GM23338 (cell line): ENCODE measurements around the gene WNT11. TPM values are rescaled to one million over a fixed set of nuclear protein-coding genes. Genes with fewer than 3 reads are reported as not detected.

Experiments
- ATAC-seq: fragments of 200-7000 bp; cut with Tn5 transposase; 3 replicates; pipeline ENCODE4 v1.9.1; 2020
- DNase-seq: peaks from one replicate; pipeline ENCODE4 v3.0.0-alpha.2; 2015; ENCODE audit warnings: low spot score
- H2AFZ ChIP-seq: fragments of 200-600 bp; sonication (generic); 2 replicates; pipeline ENCODE4 v1.8.0; 2016; ENCODE audit warnings: antibody characterized with exemption, mild to moderate bottlenecking, moderate library complexity
- H3F3A ChIP-seq: fragments of 200-600 bp; sonication (generic); replicated peaks from 2 replicates; pipeline ENCODE4 v1.8.0; 2017; ENCODE audit warnings: antibody characterized with exemption, mixed run types, low read depth
- H3K27ac ChIP-seq: fragments of 200-600 bp; sonication (generic); 2 replicates; pipeline ENCODE4 v1.6.1; 2016; ENCODE audit warnings: low read depth
- H3K27me3 ChIP-seq: fragments of 200-600 bp; sonication (generic); 2 replicates; pipeline ENCODE4 v1.8.0; 2016; ENCODE audit warnings: mild to moderate bottlenecking, mixed run types, moderate library complexity; ENCODE audit not compliant: insufficient read depth
- H3K36me3 ChIP-seq: fragments of 200-600 bp; sonication (generic); 2 replicates; pipeline ENCODE4 v1.8.0; 2016; ENCODE audit warnings: mild to moderate bottlenecking; ENCODE audit not compliant: insufficient read depth
- H3K4me1 ChIP-seq: fragments of 200-600 bp; sonication (generic); 2 replicates; pipeline ENCODE4 v1.8.0; 2016; ENCODE audit warnings: mild to moderate bottlenecking, moderate library complexity; ENCODE audit not compliant: insufficient read depth
- H3K4me2 ChIP-seq: fragments of 200-600 bp; sonication (generic); 2 replicates; pipeline ENCODE4 v1.7.1; 2017; ENCODE audit warnings: mixed run types
- H3K4me3 ChIP-seq: fragments of 200-600 bp; sonication (generic); 2 replicates; pipeline ENCODE4 v1.6.1; 2016; ENCODE audit warnings: mixed run types
- H3K79me2 ChIP-seq: fragments of 200-600 bp; sonication (generic); replicated peaks from 2 replicates; pipeline ENCODE4 v1.8.0; 2017; ENCODE audit warnings: mild to moderate bottlenecking; ENCODE audit not compliant: insufficient read depth
- H3K9me2 ChIP-seq: fragments of 200-600 bp; sonication (generic); 2 replicates; pipeline ENCODE4 v1.8.0; 2017; ENCODE audit not compliant: insufficient read depth
- H4K20me1 ChIP-seq: fragments of 200-600 bp; sonication (generic); replicated peaks from 2 replicates; pipeline ENCODE4 v1.8.0; 2017; ENCODE audit warnings: mild to moderate bottlenecking; ENCODE audit not compliant: insufficient read depth
- H3K27ac Mint-ChIP-seq: 2 replicates; pipeline ENCODE4 v1.8.0; 2020; ENCODE audit warnings: inconsistent platforms, mild to moderate bottlenecking, moderate library complexity, mixed read lengths
- H3K27me3 Mint-ChIP-seq: 3 replicates; pipeline ENCODE4 v1.8.0; 2022; ENCODE audit warnings: low read depth, mild to moderate bottlenecking, moderate library complexity, mixed read lengths, inconsistent platforms; ENCODE audit not compliant: insufficient read depth, poor library complexity
- H3K36me3 Mint-ChIP-seq: 3 replicates; pipeline ENCODE4 v1.8.0; 2021; ENCODE audit warnings: low read depth, mild to moderate bottlenecking, inconsistent platforms, moderate library complexity, mixed read lengths
- H3K4me1 Mint-ChIP-seq: 3 replicates; pipeline ENCODE4 v1.8.0; 2020; ENCODE audit warnings: mild to moderate bottlenecking, inconsistent platforms, mixed read lengths
- H3K4me3 Mint-ChIP-seq: 3 replicates; pipeline ENCODE4 v1.8.0; 2021; ENCODE audit warnings: moderate library complexity, mild to moderate bottlenecking, inconsistent platforms, mixed read lengths
- H3K9me3 Mint-ChIP-seq: 3 replicates; pipeline ENCODE4 v1.8.0; 2020; ENCODE audit warnings: moderate library complexity, mild to moderate bottlenecking, inconsistent platforms, mixed read lengths
- CREB1 ChIP-seq: fragments of 250-450 bp; sonication (Bioruptor Pico); IDR thresholded peaks from 2 replicates; pipeline ENCODE4 v1.5.0; 2020; ENCODE audit warnings: low read depth, mild to moderate bottlenecking, moderate library complexity
- CTCF ChIP-seq, 2 experiments: fragments of 200-600 bp in 1 of 2; sonication (generic) in 1 of 2; conservative IDR thresholded peaks; 2 replicates each; pipeline versions ENCODE4 v1.5.1 to v1.6.1; 2016 to 2017; ENCODE audit warnings: antibody characterized with exemption in 2 of 2, low read depth in 2 of 2, mild to moderate bottlenecking in 2 of 2, moderate library complexity in 1 of 2
- ETS1 ChIP-seq: IDR thresholded peaks from 2 replicates; pipeline ENCODE4 v1.6.1; 2016; ENCODE audit warnings: antibody characterized with exemption
- EZH2 ChIP-seq: fragments of 200-600 bp; sonication (generic); IDR thresholded peaks from one replicate; pipeline ENCODE4 v1.8.0; 2017; ENCODE audit warnings: antibody characterized with exemption, mild to moderate bottlenecking, low read depth; ENCODE audit not compliant: unreplicated experiment
- EZH2phosphoT487 ChIP-seq: fragments of 200-600 bp; sonication (generic); IDR thresholded peaks from one replicate; pipeline ENCODE4 v1.8.1; 2018; ENCODE audit warnings: antibody characterized with exemption; ENCODE audit not compliant: unreplicated experiment
- JUNB ChIP-seq: IDR thresholded peaks from one replicate; pipeline ENCODE4 v1.6.1; 2016; ENCODE audit warnings: antibody characterized with exemption; ENCODE audit not compliant: unreplicated experiment
- NANOG ChIP-seq: IDR thresholded peaks from 2 replicates; pipeline ENCODE4 v1.6.1; 2016; ENCODE audit warnings: antibody characterized with exemption, borderline replicate concordance
- POLR2AphosphoS5 ChIP-seq: IDR thresholded peaks from 2 replicates; pipeline ENCODE4 v1.6.1; 2016; ENCODE audit warnings: antibody characterized with exemption, low read depth
- STAT1 ChIP-seq: IDR thresholded peaks from one replicate; pipeline ENCODE4 v1.6.1; 2016; ENCODE audit warnings: antibody characterized with exemption; ENCODE audit not compliant: unreplicated experiment
- ZNF331 ChIP-seq: fragments of 250-450 bp; sonication (Bioruptor Pico); IDR thresholded peaks from 2 replicates; pipeline ENCODE4 v1.5.0; 2020; ENCODE audit warnings: low read depth, mild to moderate bottlenecking, moderate library complexity
- polyA plus RNA-seq: library from polyadenylated mRNA; unstranded; fragments of >200 nt; fragmentation: Nextera tagmentation; extraction: Ambion mirVana; gene quantifications from 2 replicates; pipeline ENCODE4 v1.2.1, GENCODE V29; 2016
- total RNA-seq: library from RNA; depleted of rRNA; stranded (reverse); fragments of >200 nt; shearing (Covaris generic); gene quantifications from 2 replicates; pipeline ENCODE4 v1.2.3, GENCODE V29; 2014
- TF ChIP-seq, protein P1 (sequence below): IDR thresholded peaks from one replicate; pipeline ENCODE4 v1.6.1; 2018; ENCODE audit warnings: antibody characterized with exemption; ENCODE audit not compliant: unreplicated experiment

WNT11 gene
- total and polyA plus RNA-seq, 2 experiments from 2014 or later = 0.44 to 0.56 TPM

DNA sequence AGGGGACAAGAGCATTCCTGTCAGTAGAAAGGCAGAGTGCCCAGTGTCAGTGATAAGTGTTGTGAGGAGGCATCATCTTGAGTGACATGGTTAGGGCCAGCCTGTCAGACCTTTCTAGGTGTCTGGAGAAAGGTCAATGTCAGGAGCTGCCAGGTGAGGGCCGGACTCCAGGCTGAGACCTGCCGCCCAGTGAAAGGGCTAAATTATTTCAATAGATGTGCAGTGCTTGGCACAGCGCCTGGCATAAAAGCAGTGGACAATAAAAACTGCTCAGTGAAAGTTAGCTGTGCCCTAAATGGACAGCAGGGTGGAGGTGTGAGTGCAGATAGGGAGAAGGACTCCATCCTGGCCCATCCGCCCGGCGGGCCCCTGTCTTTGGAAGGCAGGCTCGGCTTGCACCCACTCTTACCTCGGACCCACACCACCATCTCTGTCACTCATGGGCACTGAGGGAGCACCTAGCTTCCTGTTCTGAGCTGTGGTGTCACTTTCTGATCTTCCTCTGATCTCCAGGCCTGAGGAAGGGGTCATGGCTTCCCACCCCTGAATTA lies 23.5 kb upstream of the WNT11 start:
- no peaks in the 10 kb centered on the region for H4K20me1 ChIP-seq
- no peaks in the 10 kb centered on the region for H3K79me2 ChIP-seq
- H3K27me3 ChIP-seq = no peaks in the 10 kb centered on the region
- H3F3A ChIP-seq = peaks cover 4% of the 10 kb centered on the region; the same call in 1 of the 2 replicates
- H2AFZ ChIP-seq = no peak overlapping the region
- ATAC-seq = no peak
- H3K4me2 ChIP-seq = no peak overlapping the region
- no peak overlapping the region for H3K4me3 Mint-ChIP-seq
- DNase-seq = no peak
- TF ChIP-seq JUNB (no peak), POLR2AphosphoS5 (no peak), ETS1 (no peak), NANOG (no peak), EZH2phosphoT487 (no peak), STAT1 (no peak), EZH2 (no peak), CREB1 (no peak)
- TF ChIP-seq, protein P1, sequence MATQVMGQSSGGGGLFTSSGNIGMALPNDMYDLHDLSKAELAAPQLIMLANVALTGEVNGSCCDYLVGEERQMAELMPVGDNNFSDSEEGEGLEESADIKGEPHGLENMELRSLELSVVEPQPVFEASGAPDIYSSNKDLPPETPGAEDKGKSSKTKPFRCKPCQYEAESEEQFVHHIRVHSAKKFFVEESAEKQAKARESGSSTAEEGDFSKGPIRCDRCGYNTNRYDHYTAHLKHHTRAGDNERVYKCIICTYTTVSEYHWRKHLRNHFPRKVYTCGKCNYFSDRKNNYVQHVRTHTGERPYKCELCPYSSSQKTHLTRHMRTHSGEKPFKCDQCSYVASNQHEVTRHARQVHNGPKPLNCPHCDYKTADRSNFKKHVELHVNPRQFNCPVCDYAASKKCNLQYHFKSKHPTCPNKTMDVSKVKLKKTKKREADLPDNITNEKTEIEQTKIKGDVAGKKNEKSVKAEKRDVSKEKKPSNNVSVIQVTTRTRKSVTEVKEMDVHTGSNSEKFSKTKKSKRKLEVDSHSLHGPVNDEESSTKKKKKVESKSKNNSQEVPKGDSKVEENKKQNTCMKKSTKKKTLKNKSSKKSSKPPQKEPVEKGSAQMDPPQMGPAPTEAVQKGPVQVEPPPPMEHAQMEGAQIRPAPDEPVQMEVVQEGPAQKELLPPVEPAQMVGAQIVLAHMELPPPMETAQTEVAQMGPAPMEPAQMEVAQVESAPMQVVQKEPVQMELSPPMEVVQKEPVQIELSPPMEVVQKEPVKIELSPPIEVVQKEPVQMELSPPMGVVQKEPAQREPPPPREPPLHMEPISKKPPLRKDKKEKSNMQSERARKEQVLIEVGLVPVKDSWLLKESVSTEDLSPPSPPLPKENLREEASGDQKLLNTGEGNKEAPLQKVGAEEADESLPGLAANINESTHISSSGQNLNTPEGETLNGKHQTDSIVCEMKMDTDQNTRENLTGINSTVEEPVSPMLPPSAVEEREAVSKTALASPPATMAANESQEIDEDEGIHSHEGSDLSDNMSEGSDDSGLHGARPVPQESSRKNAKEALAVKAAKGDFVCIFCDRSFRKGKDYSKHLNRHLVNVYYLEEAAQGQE = no peak
- no peak overlapping the region for H3K4me3 ChIP-seq
- peaks cover 3% of the 10 kb centered on the region; the same call in 1 of the 3 replicates for H3K4me1 Mint-ChIP-seq
- H3K36me3 ChIP-seq = no peaks in the 10 kb centered on the region
- H3K9me3 Mint-ChIP-seq = no peaks in the 10 kb centered on the region; the same call in 2 of the 3 replicates
- H3K4me1 ChIP-seq = peaks cover 5% of the 10 kb centered on the region; the same call in 1 of the 2 replicates
- no peaks in the 10 kb centered on the region for H3K9me2 ChIP-seq
- peaks cover 11% of the 10 kb centered on the region for H3K27me3 Mint-ChIP-seq
- no peaks in the 10 kb centered on the region for H3K36me3 Mint-ChIP-seq
- no peak overlapping the region for H3K27ac ChIP-seq
- no peak overlapping the region for H3K27ac Mint-ChIP-seq

GRCh38 chr11:76228875-76229149 lies 22.5 kb upstream of the WNT11 start:
- ATAC-seq = no peak
- no peaks in the 10 kb centered on the region for H3K36me3 ChIP-seq
- no peak overlapping the region for H3K4me3 Mint-ChIP-seq
- no peak overlapping the region for H2AFZ ChIP-seq
- DNase-seq = no peak
- H3K27me3 ChIP-seq = no peaks in the 10 kb centered on the region
- no peak overlapping the region for H3K27ac Mint-ChIP-seq
- H3K79me2 ChIP-seq = no peaks in the 10 kb centered on the region
- H3K27ac ChIP-seq = no peak overlapping the region
- H3K4me1 ChIP-seq = 0 out of 2 replicates have a peak, but pooled peaks cover 1% of the 10 kb centered on the region
- no peak overlapping the region for H3K4me2 ChIP-seq
- H3K36me3 Mint-ChIP-seq = no peaks in the 10 kb centered on the region
- no peaks in the 10 kb centered on the region for H3K4me1 Mint-ChIP-seq
- no peak overlapping the region for H3K4me3 ChIP-seq
- no peaks in the 10 kb centered on the region for H3K9me3 Mint-ChIP-seq
- H4K20me1 ChIP-seq = no peaks in the 10 kb centered on the region
- no peaks in the 10 kb centered on the region for H3F3A ChIP-seq
- peaks cover 7% of the 10 kb centered on the region for H3K27me3 Mint-ChIP-seq
- no peaks in the 10 kb centered on the region for H3K9me2 ChIP-seq
- TF ChIP-seq ZNF331 (CRISPR knock-in tag) = no peak
- no peak for TF ChIP-seq POLR2AphosphoS5
- no peak for TF ChIP-seq EZH2phosphoT487
- TF ChIP-seq EZH2 = no peak
- no peak for TF ChIP-seq CREB1
- TF ChIP-seq JUNB = no peak
- TF ChIP-seq, protein P1 = no peak
- no peak for TF ChIP-seq ETS1
- TF ChIP-seq NANOG = no peak
- TF ChIP-seq CTCF (conservative IDR thresholded peaks at IDR 0.05; ENCODE audit: low read depth in 2 of 2) = no peak
